Thoracic aorta (tissue), 2 donors: Measurements from ENCODE around the gene FAM131C. TPM values are rescaled to one million over a fixed set of nuclear protein-coding genes. Genes with fewer than 3 reads are reported as not detected.
"Not testable (repeated sequence)": the region's sequence is repeated elsewhere in the genome, so short reads cannot be mapped to it uniquely, and the experiment has no call there.

ENCODE experiments used
- ATAC-seq: fragments of 150-250 bp; one replicate; pipeline ENCODE4 v1.8.0; 2017; ENCODE audit warnings: low read depth; ENCODE audit not compliant: insufficient number of reproducible peaks, low FRiP score
- DNase-seq: peaks from one replicate; pipeline ENCODE4 v3.0.0-alpha.2; 2020; ENCODE audit warnings: low spot score
- H3K27ac ChIP-seq, 2 donors: fragments of 200-600 bp; sonication (generic); 1 replicate in 1 of 2; 2 replicates in 1 of 2; pipeline ENCODE4 v1.5.1; 2016; ENCODE audit warnings: mild to moderate bottlenecking in 2 of 2, moderate library complexity in 2 of 2
- H3K27me3 ChIP-seq: fragments of 200-600 bp; sonication (generic); replicated peaks from 2 replicates; pipeline ENCODE4 v1.6.0; 2016; ENCODE audit warnings: mild to moderate bottlenecking; ENCODE audit not compliant: insufficient read depth
- H3K36me3 ChIP-seq: fragments of 200-600 bp; sonication (generic); one replicate; pipeline ENCODE4 v1.5.1; 2016
- H3K4me1 ChIP-seq, 2 donors: fragments of 200-600 bp; sonication (generic); 1 replicate in 1 of 2; 2 replicates in 1 of 2; pipeline versions ENCODE4 v1.5.1 to v1.6.0; 2016; ENCODE audit warnings: low read depth in 2 of 2, mild to moderate bottlenecking in 1 of 2; ENCODE audit not compliant: control insufficient read depth in 1 of 2
- H3K4me3 ChIP-seq: fragments of 200-600 bp; sonication (generic); 2 replicates; pipeline ENCODE4 v1.5.1; 2016; ENCODE audit warnings: mild to moderate bottlenecking
- H3K9me3 ChIP-seq: fragments of 200-600 bp; sonication (generic); 2 replicates; pipeline ENCODE4 v1.5.1; 2016
- CTCF ChIP-seq: fragments of 200-600 bp; sonication (generic); IDR thresholded peaks from one replicate; pipeline ENCODE4 v1.5.1; 2019; ENCODE audit warnings: antibody characterized with exemption
- total RNA-seq, 2 donors: library from RNA; depleted of rRNA; stranded (reverse); fragments of >200 nt; gene quantifications; one replicate each; pipeline versions ENCODE4 v1.1.0 to v1.2.3, GENCODE V29; 2016

FAM131C gene
- total RNA-seq, 2 donors from 2014 or later = not detected

DNA sequence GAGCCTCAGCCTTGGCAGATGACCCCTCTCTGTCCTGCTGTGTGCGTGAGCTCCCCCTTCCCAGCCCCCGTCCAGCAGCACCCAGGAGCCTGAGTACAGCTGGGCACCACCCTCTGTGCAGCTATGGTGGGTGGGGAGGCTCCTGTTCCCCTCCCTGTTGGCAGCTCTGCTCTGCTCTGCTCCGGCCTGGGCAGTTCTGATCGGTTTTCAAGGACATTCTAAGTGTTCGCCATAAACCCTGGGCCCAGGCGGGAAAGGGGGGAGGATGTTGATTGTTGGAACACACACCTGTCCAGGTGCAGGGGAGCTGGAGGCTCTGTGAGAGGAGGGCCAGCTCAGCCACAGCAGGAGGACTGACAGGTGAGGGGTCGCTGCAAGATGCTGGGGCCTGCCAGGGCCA lies 29.9 kb downstream of the FAM131C start, which contains the start of gene CLCNKB:
CLCNKB (plus strand) TSS at position 262 of the 400 bp plus-strand sequence. CDS start 711 bp downstream, outside the sequence.
- Histone ChIP-seq H3K4me3 (no peak within 1 kb of the TSS), H3K27ac (no peak within 1 kb of the TSS), H3K9me3 (no peaks in the 10 kb centered on the region), H3K36me3 (no peaks in the 10 kb centered on the region), H3K27me3 (no peaks in the 10 kb centered on the region), H3K4me1 (peaks cover 0 to 1% of the 10 kb centered on the region in 2 donors)
- ATAC-seq = no peak
- TF ChIP-seq CTCF = no peak
- DNase-seq = no peak

DNA sequence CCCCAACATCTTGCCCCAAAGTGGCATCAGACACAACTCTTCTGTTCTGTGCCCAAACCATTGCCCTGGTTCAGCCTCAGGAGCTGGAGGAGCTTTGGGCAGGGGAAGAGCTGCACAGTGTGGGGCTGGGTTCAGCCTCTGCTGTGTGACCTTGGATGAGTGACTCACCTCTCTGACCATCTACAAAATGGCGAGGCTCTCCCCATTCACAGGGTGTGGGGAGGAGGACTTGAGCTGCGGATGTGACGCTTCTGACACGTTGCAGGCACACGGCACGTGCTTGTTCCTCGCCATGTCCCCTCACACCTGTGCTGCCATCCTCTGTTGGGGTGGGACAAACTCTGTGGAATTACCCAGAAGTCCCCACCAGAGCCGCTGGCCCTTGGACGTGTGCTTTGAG lies 30.8 kb downstream of the FAM131C start:
- DNase-seq, H3K27ac ChIP-seq, H3K36me3 ChIP-seq, H3K9me3 ChIP-seq, H3K4me1 ChIP-seq, ATAC-seq, H3K4me3 ChIP-seq, H3K27me3 ChIP-seq: not testable (repeated sequence)

DNA sequence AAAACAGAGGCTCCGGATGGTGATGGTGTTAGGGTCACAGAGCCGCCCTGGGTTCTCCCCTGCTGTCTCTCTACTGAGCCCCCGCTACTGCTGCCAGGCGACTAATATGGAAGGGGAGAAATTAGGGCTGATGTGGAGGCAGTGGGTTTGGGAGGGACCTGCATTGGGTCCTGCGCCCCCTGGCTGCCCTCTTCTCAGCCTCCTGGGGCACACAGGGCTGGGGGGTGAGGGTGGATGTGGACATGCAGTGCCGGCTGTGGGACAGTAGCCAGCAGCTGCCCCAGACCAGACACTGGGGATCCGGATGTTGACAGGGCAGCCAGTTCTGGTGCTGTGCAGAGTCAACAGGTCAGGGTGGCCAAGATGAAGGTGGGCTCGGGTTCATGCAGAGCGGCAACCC lies 31.4 kb downstream of the FAM131C start:
- Histone ChIP-seq H3K4me3 (no peak overlapping the region), H3K4me1 (no peaks in the 10 kb centered on the region), H3K27ac (no peak overlapping the region), H3K36me3 (no peaks in the 10 kb centered on the region), H3K9me3 (no peaks in the 10 kb centered on the region), H3K27me3 (no peaks in the 10 kb centered on the region)
- no peak for TF ChIP-seq CTCF
- no peak for DNase-seq
- no peak for ATAC-seq

GRCh38 chr1:16041200-16041599 lies 32.3 kb downstream of the FAM131C start:
- no peaks in the 10 kb centered on the region for H3K4me1 ChIP-seq
- H3K27me3 ChIP-seq = no peaks in the 10 kb centered on the region
- DNase-seq (no peak), ATAC-seq (no peak)
- H3K36me3 ChIP-seq = no peaks in the 10 kb centered on the region
- H3K4me3 ChIP-seq = no peak overlapping the region
- H3K27ac ChIP-seq = no peak overlapping the region
- TF ChIP-seq CTCF = no peak
- H3K9me3 ChIP-seq = no peaks in the 10 kb centered on the region

- not testable (repeated sequence) for ATAC-seq
Observed at GRCh38 chr1:16039871-16040270, 33.6 kb downstream of the FAM131C start.

DNA sequence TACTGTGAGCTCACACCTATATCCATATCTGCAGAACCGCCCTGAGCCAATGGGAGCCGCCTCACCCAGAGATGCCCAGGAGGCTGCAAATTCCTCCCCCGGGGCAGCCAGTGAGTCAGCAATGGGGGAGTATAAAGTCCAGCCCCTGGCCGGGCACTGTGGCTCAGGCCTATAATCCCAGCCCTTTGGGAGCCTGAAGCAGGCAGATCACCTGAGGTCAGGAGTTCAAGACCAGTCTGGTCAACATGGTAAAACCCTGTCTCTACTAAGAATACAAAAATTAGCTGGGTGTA lies 34.9 kb downstream of the FAM131C start:
- DNase-seq (no peak), ATAC-seq (no peak)
- Histone ChIP-seq H3K4me3 (no peak overlapping the region), H3K4me1 (no peaks in the 10 kb centered on the region), H3K9me3 (no peaks in the 10 kb centered on the region), H3K27ac (no peak overlapping the region), H3K27me3 (no peaks in the 10 kb centered on the region), H3K36me3 (no peaks in the 10 kb centered on the region)
- no peak for TF ChIP-seq CTCF

More at GRCh38 chr1:16039871-16040270, 33.6 kb downstream of the FAM131C start:
- not testable (repeated sequence) for DNase-seq, H3K27me3 ChIP-seq, H3K27ac ChIP-seq, H3K36me3 ChIP-seq, H3K4me3 ChIP-seq, H3K4me1 ChIP-seq, H3K9me3 ChIP-seq

GRCh38 chr1:16036461-16036860 lies 37.0 kb downstream of the FAM131C start:
- not testable (repeated sequence) for H3K27ac ChIP-seq, H3K27me3 ChIP-seq, H3K9me3 ChIP-seq, H3K36me3 ChIP-seq, H3K4me1 ChIP-seq, ATAC-seq, H3K4me3 ChIP-seq, DNase-seq

DNA sequence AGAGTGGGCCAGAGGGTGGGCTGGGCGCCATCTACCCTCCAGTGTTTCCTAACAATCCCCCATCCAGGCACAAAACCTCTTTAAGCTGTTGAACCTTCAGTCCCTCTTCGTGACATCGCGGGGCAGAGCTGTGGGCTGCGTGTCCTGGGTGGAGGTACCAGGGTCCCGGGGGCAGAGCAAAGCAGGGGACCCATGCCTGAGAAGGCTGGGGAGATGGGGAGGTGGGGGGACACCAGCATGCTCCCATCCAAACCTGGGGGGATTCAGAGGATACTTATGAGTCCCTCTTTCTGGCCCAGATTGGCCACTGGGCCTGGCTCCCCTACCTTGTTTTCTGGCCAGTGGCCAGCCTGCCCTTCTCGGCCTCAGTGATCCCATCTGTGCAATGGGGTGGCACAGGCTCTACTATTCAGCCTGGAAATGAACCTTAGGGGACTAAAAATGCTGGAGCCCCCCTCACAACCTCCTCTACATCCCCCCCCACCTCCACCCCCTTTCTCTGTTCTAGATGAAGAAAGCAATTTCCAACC lies 40.3 kb downstream of the FAM131C start:
- H3K4me1 ChIP-seq, DNase-seq, H3K36me3 ChIP-seq, H3K9me3 ChIP-seq, H3K4me3 ChIP-seq, H3K27me3 ChIP-seq, ATAC-seq, H3K27ac ChIP-seq: not testable (repeated sequence)
